ENCODE results near the gene SLC34A3. TPM values are rescaled to one million over a fixed set of nuclear protein-coding genes. Genes with fewer than 3 reads are reported as not detected.

Gene SLC34A3
- total and polyA plus RNA-seq, 4 donors: 0.03 to 0.65 (median 0.12) TPM; not detected in 1

DNA sequence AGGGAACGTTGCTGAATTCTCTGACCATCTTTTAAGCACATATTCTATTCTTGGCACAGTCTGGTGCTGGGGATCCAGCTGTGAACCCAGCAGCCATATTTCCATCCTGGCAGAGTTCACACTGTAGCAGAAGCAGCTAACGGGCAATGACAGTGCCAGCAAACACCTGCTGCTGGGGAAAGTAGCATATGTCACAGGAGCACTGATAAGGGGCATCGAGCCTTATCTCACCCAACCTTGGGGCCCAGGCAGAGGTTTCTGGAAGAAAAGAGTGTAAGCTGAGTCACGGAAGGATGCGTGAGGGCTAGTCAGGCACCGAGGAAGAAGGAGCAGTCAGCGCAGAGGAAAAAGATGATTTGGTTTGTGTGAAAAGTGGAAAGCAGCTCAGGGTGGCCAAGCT lies 24.1 kb upstream of the SLC34A3 start:
- H3K36me3 ChIP-seq (ENCODE audit: control insufficient read depth in 4 of 4, insufficient read depth in 4 of 4, low read length in 4 of 4): peaks cover 0 to 14% (median 8%) of the 10 kb centered on the region in 4 donors
- no peak overlapping the region for H3K4me3 ChIP-seq
- WGBS, 2 donors: 77 to 85% methylated on average over 7 of the region's 7 CpGs
- DNase-seq (no peak), ATAC-seq (ENCODE audit: insufficient read depth, low FRiP score) (no peak)
- no peak overlapping the region for H3K27ac ChIP-seq (ENCODE audit: low read depth in 1 of 2, low read length in 1 of 2)
- TF ChIP-seq CTCF (IDR thresholded peaks at IDR 0.05; ENCODE audit: control extremely low read depth, extremely low read depth): no peak
- no peaks in the 10 kb centered on the region for H3K27me3 ChIP-seq (ENCODE audit: control insufficient read depth in 3 of 3, insufficient read depth in 3 of 3, low read length in 2 of 3)
- H3K9me3 ChIP-seq (ENCODE audit: control insufficient read depth in 4 of 4, insufficient read depth in 3 of 4, low read length in 3 of 4): peaks cover 0 to 2% (median 0%) of the 10 kb centered on the region in 4 donors
- H3K4me1 ChIP-seq (ENCODE audit: control insufficient read depth in 5 of 5, insufficient read depth in 5 of 5, low read length in 5 of 5): peaks cover 3 to 26% (median 23%) of the 10 kb centered on the region in 5 donors
- no peak overlapping the region for H3K9ac ChIP-seq (ENCODE audit: insufficient read depth in 1 of 2, low read length in 2 of 2)

DNA sequence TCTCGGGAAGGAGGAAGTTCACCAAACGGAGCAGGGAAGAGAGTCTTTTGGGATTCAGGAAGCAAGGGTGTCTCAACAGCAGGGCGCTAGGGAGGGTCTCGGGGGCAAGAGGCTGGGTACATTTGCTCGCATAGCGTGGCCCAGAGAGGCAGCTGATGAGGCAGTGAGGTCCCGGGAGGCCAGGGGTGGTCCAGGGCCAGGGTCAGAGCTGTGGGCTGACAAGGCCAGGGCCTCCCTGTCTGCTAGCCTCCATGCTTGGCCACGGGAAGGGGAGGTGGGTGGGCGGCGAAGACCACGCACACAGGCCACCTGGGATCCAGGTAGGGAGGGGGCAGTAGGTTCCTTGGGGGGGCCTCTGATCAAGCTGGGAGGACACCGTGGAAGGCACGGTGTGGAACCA lies 19.2 kb upstream of the SLC34A3 start:
- ATAC-seq (ENCODE audit: insufficient read depth, low FRiP score): no peak

DNA sequence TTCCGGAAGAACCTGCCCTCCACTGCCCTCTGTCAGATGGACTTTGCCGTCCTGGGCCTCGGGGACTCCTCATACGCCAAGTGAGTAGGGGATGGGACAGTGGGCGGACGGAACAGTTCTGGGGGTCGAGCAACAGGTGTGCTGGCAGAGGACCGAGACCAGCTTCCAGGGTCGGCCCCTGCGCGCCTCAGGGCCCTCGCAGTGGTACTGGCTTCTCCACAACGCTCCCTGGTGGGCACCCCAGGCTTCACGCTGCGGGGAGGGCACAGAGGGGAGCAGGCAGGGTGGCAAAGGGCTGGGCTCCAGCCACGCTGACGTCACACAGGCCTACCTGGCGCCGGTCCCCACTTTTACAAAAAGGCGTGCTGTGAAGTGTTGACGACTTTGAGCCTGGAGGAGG lies 18.2 kb upstream of the SLC34A3 start:
- 88 to 89% methylated on average over 21 of the region's 21 CpGs for WGBS, 2 donors
- no peak overlapping the region for H3K9ac ChIP-seq (ENCODE audit: insufficient read depth in 1 of 2, low read length in 2 of 2)
- peaks cover 0 to 3% (median 0%) of the 10 kb centered on the region in 5 donors for H3K4me1 ChIP-seq (ENCODE audit: control insufficient read depth in 5 of 5, insufficient read depth in 5 of 5, low read length in 5 of 5)
- H3K4me3 ChIP-seq: no peak overlapping the region
- TF ChIP-seq CTCF (IDR thresholded peaks at IDR 0.05; ENCODE audit: control extremely low read depth, extremely low read depth): no peak
- no peak for DNase-seq
- H3K27me3 ChIP-seq (ENCODE audit: control insufficient read depth in 3 of 3, insufficient read depth in 3 of 3, low read length in 2 of 3): no peaks in the 10 kb centered on the region
- no peaks in the 10 kb centered on the region for H3K9me3 ChIP-seq (ENCODE audit: control insufficient read depth in 4 of 4, insufficient read depth in 3 of 4, low read length in 3 of 4)
- no peak overlapping the region for H3K27ac ChIP-seq (ENCODE audit: low read depth in 1 of 2, low read length in 1 of 2)
- ATAC-seq (ENCODE audit: insufficient read depth, low FRiP score): no peak
- peaks cover 0 to 32% (median 6%) of the 10 kb centered on the region in 4 donors for H3K36me3 ChIP-seq (ENCODE audit: control insufficient read depth in 4 of 4, insufficient read depth in 4 of 4, low read length in 4 of 4)

More for the DNA sequence above, 19.2 kb upstream of the SLC34A3 start:
- TF ChIP-seq CTCF (IDR thresholded peaks at IDR 0.05; ENCODE audit: control extremely low read depth, extremely low read depth): no peak
- Histone ChIP-seq H3K9me3 (ENCODE audit: control insufficient read depth in 4 of 4, insufficient read depth in 3 of 4, low read length in 3 of 4) (no peaks in the 10 kb centered on the region), H3K36me3 (ENCODE audit: control insufficient read depth in 4 of 4, insufficient read depth in 4 of 4, low read length in 4 of 4) (peaks cover 0 to 33% (median 6%) of the 10 kb centered on the region in 4 donors), H3K27ac (ENCODE audit: low read depth in 1 of 2, low read length in 1 of 2) (no peak overlapping the region), H3K4me3 (no peak overlapping the region), H3K4me1 (ENCODE audit: control insufficient read depth in 5 of 5, insufficient read depth in 5 of 5, low read length in 5 of 5) (peaks cover 0 to 5% (median 2%) of the 10 kb centered on the region in 5 donors), H3K27me3 (ENCODE audit: control insufficient read depth in 3 of 3, insufficient read depth in 3 of 3, low read length in 2 of 3) (no peaks in the 10 kb centered on the region), H3K9ac (ENCODE audit: insufficient read depth in 1 of 2, low read length in 2 of 2) (no peak overlapping the region)
- DNase-seq: no peak
- WGBS, 2 donors: 80% methylated on average over 13 of the region's 13 CpGs

Data from lung (tissue), 12 donors.